GM19324 (cell line): ENCODE measurements around the gene SIL1.

Source experiments
- ATAC-seq: cut with Tn5 transposase; IDR thresholded peaks from one replicate; pipeline ENCODE4 v1.9.1; 2021; ENCODE audit warnings: mild to moderate bottlenecking, moderate library complexity; ENCODE audit not compliant: unreplicated experiment, low FRiP score

SIL1 gene

DNA sequence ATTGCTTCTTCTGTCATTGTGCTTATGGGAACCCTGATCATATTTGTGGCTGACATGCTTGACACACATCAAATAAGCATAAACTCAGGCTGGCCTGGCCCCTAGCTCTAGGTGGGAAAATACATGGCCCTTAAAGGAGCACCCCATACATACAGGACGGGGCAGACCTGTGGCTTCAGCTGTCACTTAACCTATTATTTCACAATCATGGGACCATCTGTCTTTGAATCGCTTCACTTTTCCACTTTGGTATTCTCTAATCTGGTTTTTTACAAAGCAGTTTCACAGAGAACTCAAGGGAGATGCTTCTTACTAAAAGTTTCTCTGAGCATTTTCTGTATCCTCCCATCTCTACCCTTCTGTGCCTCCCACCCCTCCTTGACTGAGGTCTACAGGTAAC, 288.4 kb downstream of the SIL1 start:
- no peak for ATAC-seq

DNA sequence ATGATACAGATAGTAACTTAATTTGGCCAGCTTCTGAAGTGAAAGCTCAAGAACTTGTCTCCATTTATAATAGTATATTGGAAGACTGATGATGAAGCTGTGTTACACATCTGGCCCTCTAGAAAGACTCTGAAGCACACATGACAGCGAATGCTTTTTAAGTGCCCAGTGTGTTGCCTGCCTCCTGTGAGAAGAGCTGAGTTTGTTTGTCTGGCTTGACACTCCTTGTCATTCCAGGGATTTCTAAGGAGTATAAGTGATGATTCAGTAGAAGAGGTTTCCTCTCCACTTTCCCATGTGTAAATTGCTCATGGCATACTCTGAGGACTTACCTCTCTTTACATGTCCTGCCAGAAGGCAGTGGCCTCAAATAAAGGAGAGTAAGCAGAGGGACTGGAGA, 292.6 kb downstream of the SIL1 start:
- ATAC-seq: no peak

- no peak for ATAC-seq
Observed at GRCh38 chr5:138903130-138903775, 294.9 kb downstream of the SIL1 start.

DNA sequence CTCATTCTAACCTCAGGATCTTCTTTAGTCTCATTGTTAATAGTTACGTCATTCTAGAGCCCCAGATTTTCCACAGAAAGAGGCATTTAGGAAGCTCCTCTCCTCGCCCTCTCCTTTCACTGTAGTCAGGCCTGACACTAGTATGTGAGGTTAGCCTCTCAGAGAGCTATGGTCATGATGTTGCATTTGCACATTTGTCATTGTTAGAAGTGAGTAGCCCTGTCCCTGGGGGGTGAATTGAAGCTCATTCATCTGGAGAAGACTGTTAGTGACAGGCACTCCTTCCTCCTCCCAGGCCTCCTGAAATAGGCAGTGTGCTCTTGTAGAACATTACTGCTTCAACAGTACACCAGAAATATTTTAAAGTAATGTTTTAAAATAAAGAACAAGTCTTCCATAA, 296.5 kb downstream of the SIL1 start:
- no peak for ATAC-seq

GRCh38 chr5:138900281-138900965, 297.7 kb downstream of the SIL1 start:
- no peak for ATAC-seq

GRCh38 chr5:138898742-138899141, 299.4 kb downstream of the SIL1 start:
- no peak for ATAC-seq

DNA sequence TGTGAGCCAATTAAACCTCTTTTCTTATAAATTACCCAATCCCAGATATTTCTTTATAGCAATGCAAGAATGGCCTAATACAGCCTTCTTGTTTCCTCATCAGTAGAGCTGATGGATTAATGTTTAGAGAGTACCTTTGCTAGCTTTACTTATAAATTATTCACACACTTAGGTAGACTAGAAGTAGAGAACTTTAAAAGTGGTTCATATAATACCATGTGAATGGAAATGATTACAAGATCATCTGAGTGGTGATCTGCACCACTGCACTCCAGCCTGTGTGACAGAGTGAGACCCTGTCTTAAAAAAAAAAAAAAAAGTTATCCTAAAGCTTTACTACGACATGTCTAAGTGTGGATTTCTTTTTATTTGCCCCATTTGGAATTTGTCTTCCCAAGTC, 299.9 kb downstream of the SIL1 start:
- ATAC-seq: no peak
